Neural cell (in vitro differentiated cells): ENCODE data around the gene MPC1L. TPM values are rescaled to one million over a fixed set of nuclear protein-coding genes. Genes with fewer than 3 reads are reported as not detected.

Experiments used
- H2AFZ ChIP-seq: fragments of 200-600, 300-800 bp; sonication (generic), shearing (Covaris generic); 2 replicates; pipeline ENCODE4 v1.6.0; 2014; ENCODE audit warnings: low read depth, mild to moderate bottlenecking, antibody characterized with exemption, low read length, moderate library complexity
- H3F3A ChIP-seq: fragments of 200-600 bp; shearing (Covaris generic); 2 replicates; pipeline ENCODE4 v1.6.1; 2016; ENCODE audit warnings: mild to moderate bottlenecking, moderate library complexity, mixed read lengths, antibody characterized with exemption, low read length; ENCODE audit not compliant: insufficient read depth, poor library complexity, severe bottlenecking
- H3K27ac ChIP-seq: fragments of 200-600, 300-800 bp; sonication (generic), shearing (Covaris generic); 2 replicates; pipeline ENCODE4 v1.5.1; 2014; ENCODE audit warnings: mild to moderate bottlenecking, low read length, moderate library complexity
- H3K27me3 ChIP-seq: fragments of 300-800, 200-600 bp; sonication (generic), shearing (Covaris generic); 2 replicates; pipeline ENCODE4 v1.6.0; 2014; ENCODE audit warnings: mild to moderate bottlenecking, low read depth, low read length, moderate library complexity; ENCODE audit not compliant: insufficient read depth
- H3K36me3 ChIP-seq: fragments of 300-800, 200-600 bp; sonication (generic), shearing (Covaris generic); 2 replicates; pipeline ENCODE4 v1.5.1; 2014; ENCODE audit warnings: mild to moderate bottlenecking, antibody characterized with exemption, low read length, moderate library complexity; ENCODE audit not compliant: insufficient read depth
- H3K4me2 ChIP-seq: fragments of 300-800, 200-600 bp; sonication (generic), shearing (Covaris generic); 2 replicates; pipeline ENCODE4 v1.6.0; 2014; ENCODE audit warnings: mild to moderate bottlenecking, low read length
- H3K4me3 ChIP-seq: fragments of 300-800, 200-600 bp; sonication (generic), shearing (Covaris generic); 2 replicates; pipeline ENCODE4 v1.5.1; 2014; ENCODE audit warnings: mild to moderate bottlenecking, low read length, moderate library complexity
- H3K79me2 ChIP-seq: fragments of 200-600 bp; shearing (Covaris generic); replicated peaks from 2 replicates; pipeline ENCODE4 v1.6.0; 2014; ENCODE audit warnings: mild to moderate bottlenecking, low read length, moderate library complexity; ENCODE audit not compliant: insufficient read depth
- H3K9ac ChIP-seq: fragments of 300-800, 200-600 bp; sonication (generic), shearing (Covaris generic); 2 replicates; pipeline ENCODE4 v1.6.1; 2016; ENCODE audit warnings: mild to moderate bottlenecking, low read length, mixed read lengths
- H3K9me2 ChIP-seq: fragments of 200-600 bp; shearing (Covaris generic); 2 replicates; pipeline ENCODE4 v1.6.1; 2016; ENCODE audit warnings: mild to moderate bottlenecking, low read length, mixed read lengths; ENCODE audit not compliant: insufficient read depth
- H3K9me3 ChIP-seq: fragments of 200-600, 300-800 bp; sonication (generic), shearing (Covaris generic); 2 replicates; pipeline ENCODE4 v1.6.1; 2016; ENCODE audit warnings: mild to moderate bottlenecking, mixed run types, low read length, moderate library complexity, mixed read lengths
- H4K20me1 ChIP-seq: fragments of 200-600 bp; shearing (Covaris generic); 2 replicates; pipeline ENCODE4 v1.6.1; 2016; ENCODE audit warnings: mild to moderate bottlenecking, mixed run types; ENCODE audit not compliant: insufficient read depth
- EP300 ChIP-seq: fragments of 450-650 bp; conservative IDR thresholded peaks from 2 replicates; pipeline ENCODE4 v1.6.1; 2014; ENCODE audit warnings: antibody characterized with exemption, mild to moderate bottlenecking, moderate library complexity; ENCODE audit not compliant: poor library complexity, severe bottlenecking
- EZH2 ChIP-seq: fragments of 200-600, 300-800 bp; shearing (Covaris generic), sonication (generic); IDR thresholded peaks from 2 replicates; pipeline ENCODE4 v1.6.1; 2014; ENCODE audit warnings: antibody characterized with exemption, low read length, borderline replicate concordance, mild to moderate bottlenecking; ENCODE audit not compliant: insufficient read depth, poor library complexity, severe bottlenecking
- MXI1 ChIP-seq: fragments of 450-650 bp; conservative IDR thresholded peaks from 2 replicates; pipeline ENCODE4 v1.6.1; 2014; ENCODE audit warnings: antibody characterized with exemption, mild to moderate bottlenecking; ENCODE audit not compliant: poor library complexity, severe bottlenecking
- POLR2AphosphoS5 ChIP-seq: IDR thresholded peaks from 2 replicates; pipeline ENCODE4 v1.6.1; 2012
- RAD21 ChIP-seq: fragments of 450-650 bp; conservative IDR thresholded peaks from 2 replicates; pipeline ENCODE4 v1.6.1; 2014; ENCODE audit warnings: antibody characterized with exemption, mild to moderate bottlenecking, moderate library complexity
- SMC3 ChIP-seq: fragments of 450-650 bp; conservative IDR thresholded peaks from 2 replicates; pipeline ENCODE4 v1.6.1; 2014; ENCODE audit warnings: antibody characterized with exemption, mild to moderate bottlenecking, moderate library complexity; ENCODE audit not compliant: poor library complexity
- TAF1 ChIP-seq: IDR thresholded peaks from 2 replicates; pipeline ENCODE4 v1.6.1; 2012; ENCODE audit warnings: low read depth
- polyA plus RNA-seq: library from polyadenylated mRNA; depleted of rRNA; stranded (reverse); fragments of >200 nt; gene quantifications from 2 replicates; pipeline ENCODE4 v1.2.3, GENCODE V29; 2014
- TF ChIP-seq, protein P1 (sequence below): fragments of 450-650 bp; IDR thresholded peaks from 2 replicates; pipeline ENCODE4 v1.5.1; 2014; ENCODE audit warnings: antibody characterized with exemption, mild to moderate bottlenecking, moderate library complexity; ENCODE audit not compliant: poor library complexity, severe bottlenecking
- TF ChIP-seq, protein P2 (sequence below): IDR thresholded peaks from 2 replicates; pipeline ENCODE4 v1.6.1; 2012; ENCODE audit warnings: borderline replicate concordance

Gene MPC1L
- polyA plus RNA-seq, 1 donor from 2014 or later = not detected

- Histone ChIP-seq H3K79me2 (no peaks in the 10 kb centered on the region), H3K9me3 (no peaks in the 10 kb centered on the region), H3K4me2 (no peak overlapping the region), H3F3A (no peaks in the 10 kb centered on the region), H3K9me2 (no peaks in the 10 kb centered on the region), H3K4me3 (no peak overlapping the region), H3K27me3 (no peaks in the 10 kb centered on the region), H3K27ac (no peak overlapping the region), H4K20me1 (no peaks in the 10 kb centered on the region), H3K9ac (no peak overlapping the region), H2AFZ (no peak overlapping the region), H3K36me3 (no peaks in the 10 kb centered on the region)
- TF ChIP-seq, protein P1, sequence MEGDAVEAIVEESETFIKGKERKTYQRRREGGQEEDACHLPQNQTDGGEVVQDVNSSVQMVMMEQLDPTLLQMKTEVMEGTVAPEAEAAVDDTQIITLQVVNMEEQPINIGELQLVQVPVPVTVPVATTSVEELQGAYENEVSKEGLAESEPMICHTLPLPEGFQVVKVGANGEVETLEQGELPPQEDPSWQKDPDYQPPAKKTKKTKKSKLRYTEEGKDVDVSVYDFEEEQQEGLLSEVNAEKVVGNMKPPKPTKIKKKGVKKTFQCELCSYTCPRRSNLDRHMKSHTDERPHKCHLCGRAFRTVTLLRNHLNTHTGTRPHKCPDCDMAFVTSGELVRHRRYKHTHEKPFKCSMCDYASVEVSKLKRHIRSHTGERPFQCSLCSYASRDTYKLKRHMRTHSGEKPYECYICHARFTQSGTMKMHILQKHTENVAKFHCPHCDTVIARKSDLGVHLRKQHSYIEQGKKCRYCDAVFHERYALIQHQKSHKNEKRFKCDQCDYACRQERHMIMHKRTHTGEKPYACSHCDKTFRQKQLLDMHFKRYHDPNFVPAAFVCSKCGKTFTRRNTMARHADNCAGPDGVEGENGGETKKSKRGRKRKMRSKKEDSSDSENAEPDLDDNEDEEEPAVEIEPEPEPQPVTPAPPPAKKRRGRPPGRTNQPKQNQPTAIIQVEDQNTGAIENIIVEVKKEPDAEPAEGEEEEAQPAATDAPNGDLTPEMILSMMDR = no peak
- TF ChIP-seq, protein P2, sequence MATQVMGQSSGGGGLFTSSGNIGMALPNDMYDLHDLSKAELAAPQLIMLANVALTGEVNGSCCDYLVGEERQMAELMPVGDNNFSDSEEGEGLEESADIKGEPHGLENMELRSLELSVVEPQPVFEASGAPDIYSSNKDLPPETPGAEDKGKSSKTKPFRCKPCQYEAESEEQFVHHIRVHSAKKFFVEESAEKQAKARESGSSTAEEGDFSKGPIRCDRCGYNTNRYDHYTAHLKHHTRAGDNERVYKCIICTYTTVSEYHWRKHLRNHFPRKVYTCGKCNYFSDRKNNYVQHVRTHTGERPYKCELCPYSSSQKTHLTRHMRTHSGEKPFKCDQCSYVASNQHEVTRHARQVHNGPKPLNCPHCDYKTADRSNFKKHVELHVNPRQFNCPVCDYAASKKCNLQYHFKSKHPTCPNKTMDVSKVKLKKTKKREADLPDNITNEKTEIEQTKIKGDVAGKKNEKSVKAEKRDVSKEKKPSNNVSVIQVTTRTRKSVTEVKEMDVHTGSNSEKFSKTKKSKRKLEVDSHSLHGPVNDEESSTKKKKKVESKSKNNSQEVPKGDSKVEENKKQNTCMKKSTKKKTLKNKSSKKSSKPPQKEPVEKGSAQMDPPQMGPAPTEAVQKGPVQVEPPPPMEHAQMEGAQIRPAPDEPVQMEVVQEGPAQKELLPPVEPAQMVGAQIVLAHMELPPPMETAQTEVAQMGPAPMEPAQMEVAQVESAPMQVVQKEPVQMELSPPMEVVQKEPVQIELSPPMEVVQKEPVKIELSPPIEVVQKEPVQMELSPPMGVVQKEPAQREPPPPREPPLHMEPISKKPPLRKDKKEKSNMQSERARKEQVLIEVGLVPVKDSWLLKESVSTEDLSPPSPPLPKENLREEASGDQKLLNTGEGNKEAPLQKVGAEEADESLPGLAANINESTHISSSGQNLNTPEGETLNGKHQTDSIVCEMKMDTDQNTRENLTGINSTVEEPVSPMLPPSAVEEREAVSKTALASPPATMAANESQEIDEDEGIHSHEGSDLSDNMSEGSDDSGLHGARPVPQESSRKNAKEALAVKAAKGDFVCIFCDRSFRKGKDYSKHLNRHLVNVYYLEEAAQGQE = no peak
- no peak for TF ChIP-seq EP300
Measured at GRCh38 chrX:40623665-40624064, 437 bp downstream of the MPC1L start.

DNA sequence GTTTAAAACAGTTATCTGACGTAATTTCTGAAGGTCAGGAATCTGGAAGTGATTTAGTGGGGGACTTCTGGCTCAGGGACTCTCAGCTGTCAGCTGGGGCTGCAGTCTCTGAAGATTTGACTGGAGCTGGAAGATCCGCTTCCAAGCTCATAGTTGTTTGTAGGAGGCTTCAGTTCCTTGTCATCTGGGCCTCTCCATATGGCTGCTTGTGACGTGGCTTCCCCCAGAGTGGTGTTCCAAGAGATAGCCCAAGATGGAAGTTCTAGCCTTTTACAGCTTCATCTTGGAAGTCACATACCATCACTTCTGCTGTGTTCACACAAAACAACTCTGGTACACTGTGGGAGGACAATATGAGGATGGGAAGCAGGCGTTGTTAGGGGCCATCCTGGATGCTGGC lies 2.1 kb downstream of the MPC1L start:
- Histone ChIP-seq H3K79me2 (no peaks in the 10 kb centered on the region), H3F3A (no peaks in the 10 kb centered on the region), H4K20me1 (no peaks in the 10 kb centered on the region), H3K4me3 (no peak overlapping the region), H3K9me3 (no peaks in the 10 kb centered on the region), H3K9me2 (no peaks in the 10 kb centered on the region), H3K27ac (no peak overlapping the region), H3K4me2 (no peak overlapping the region), H2AFZ (no peak overlapping the region), H3K36me3 (no peaks in the 10 kb centered on the region), H3K9ac (no peak overlapping the region), H3K27me3 (no peaks in the 10 kb centered on the region)
- TF ChIP-seq EP300 = no peak
- no peak for TF ChIP-seq POLR2AphosphoS5

GRCh38 chrX:40628506-40628905 lies 5.3 kb downstream of the MPC1L start:
- no peak for TF ChIP-seq POLR2AphosphoS5
- no peak for TF ChIP-seq TAF1
- no peak for TF ChIP-seq RAD21
- TF ChIP-seq, protein P1 = no peak
- TF ChIP-seq EZH2 = no peak
- TF ChIP-seq, protein P2 = no peak
- no peak for TF ChIP-seq EP300
- TF ChIP-seq MXI1 = no peak
- TF ChIP-seq SMC3 = no peak
- Histone ChIP-seq H3K27ac (no peak overlapping the region), H4K20me1 (no peaks in the 10 kb centered on the region), H3K36me3 (no peaks in the 10 kb centered on the region), H3K79me2 (no peaks in the 10 kb centered on the region), H2AFZ (no peak overlapping the region), H3F3A (no peaks in the 10 kb centered on the region), H3K9me2 (no peaks in the 10 kb centered on the region), H3K9me3 (no peaks in the 10 kb centered on the region), H3K4me3 (no peak overlapping the region), H3K9ac (no peak overlapping the region), H3K4me2 (no peak overlapping the region), H3K27me3 (no peaks in the 10 kb centered on the region)
